Measurements from ENCODE around the gene PTPRM.

Gene PTPRM

GRCh38 chr18:8301427-8302172, 734.5 kb downstream of the PTPRM start:
- no peak for DNase-seq

DNA sequence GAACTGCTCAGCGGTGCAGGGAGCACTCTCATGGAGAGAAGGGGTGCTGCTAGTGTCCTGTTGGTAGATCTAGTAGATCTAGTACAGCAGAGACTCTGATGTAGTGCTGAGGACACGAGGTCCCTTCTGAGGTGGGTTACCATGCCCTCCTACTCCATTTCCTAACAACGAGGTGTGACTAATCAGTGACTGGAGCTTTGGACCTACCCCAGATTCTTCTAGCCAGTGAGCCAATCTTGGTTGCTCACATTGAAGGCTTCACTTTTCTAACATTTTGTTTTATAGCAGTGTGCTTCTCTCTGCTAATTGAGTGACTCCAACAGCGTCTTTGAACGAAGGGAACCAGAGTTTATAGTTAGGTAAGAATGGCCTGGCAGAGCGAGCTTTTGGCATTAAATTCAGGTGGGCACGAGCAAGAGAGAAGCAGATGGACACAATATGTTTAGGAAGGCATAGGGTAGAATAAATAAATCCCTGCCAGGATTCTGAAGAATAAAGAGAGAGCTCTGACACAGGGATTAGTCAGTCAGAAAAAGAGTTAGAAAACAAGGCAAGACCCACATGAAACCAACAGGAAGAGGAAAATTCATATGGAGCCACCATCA, 736.1 kb downstream of the PTPRM start:
- no peak for DNase-seq

DNA sequence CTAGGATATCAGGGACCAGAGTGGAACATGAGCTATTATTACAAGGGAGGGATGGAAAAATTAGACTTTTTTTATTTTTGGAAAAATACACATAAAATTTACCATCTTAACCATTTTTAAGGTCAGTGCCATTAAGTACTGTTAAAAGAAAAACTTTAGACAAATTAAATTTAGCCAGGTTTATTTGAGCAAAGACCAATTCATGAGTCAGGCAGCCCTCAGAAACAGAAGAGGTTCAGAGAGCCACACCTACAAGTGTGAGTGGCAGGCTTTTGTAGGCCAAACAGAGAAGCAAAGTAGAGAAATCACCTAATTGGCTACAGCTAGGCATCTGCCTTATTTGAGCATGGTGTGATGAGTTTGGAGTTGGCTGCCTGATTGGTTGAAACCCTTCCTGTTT, 740.8 kb downstream of the PTPRM start:
- DNase-seq: no peak

GRCh38 chr18:8313043-8313442, 745.9 kb downstream of the PTPRM start:
- DNase-seq: no peak

- no peak for DNase-seq
These were observed 747.0 kb downstream of the PTPRM start for GRCh38 chr18:8314124-8314523.

GRCh38 chr18:8319798-8320489, 752.8 kb downstream of the PTPRM start:
- DNase-seq: no peak

- no peak for DNase-seq
These were observed 755.4 kb downstream of the PTPRM start for GRCh38 chr18:8322486-8322885.

DNA sequence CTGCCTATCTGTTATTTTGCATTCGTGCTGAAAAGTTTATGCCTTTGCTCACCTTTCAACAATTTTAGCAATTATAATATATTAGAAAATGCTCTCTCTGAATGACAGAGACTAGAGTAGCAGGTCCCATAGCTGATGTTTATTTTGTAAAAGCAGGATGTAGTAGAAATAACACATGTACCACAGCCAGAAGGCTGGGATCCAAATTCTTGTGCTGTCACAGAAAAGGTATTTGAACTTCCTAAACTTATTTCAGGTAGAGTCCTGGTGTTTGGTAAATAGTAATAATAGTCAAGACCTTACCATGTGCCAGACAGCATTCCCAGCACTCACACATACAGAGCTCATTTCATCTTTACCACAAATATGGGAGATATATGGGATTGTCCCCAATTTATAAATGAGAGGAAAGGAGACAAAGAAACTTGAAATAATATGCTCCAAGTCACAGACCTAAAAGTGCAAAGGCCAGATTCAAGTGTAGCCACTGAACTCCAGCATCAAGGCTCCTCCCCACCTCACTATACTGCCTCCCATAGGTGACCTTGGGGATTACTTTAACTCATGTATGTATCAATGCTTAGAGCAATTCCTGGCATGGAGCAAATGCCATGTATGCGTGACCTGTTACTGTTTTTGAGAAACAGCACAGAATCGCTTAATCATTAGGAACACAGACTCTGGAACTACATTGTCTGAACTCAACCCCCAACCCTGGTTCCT, 757.4 kb downstream of the PTPRM start:
- DNase-seq: no peak

DNA sequence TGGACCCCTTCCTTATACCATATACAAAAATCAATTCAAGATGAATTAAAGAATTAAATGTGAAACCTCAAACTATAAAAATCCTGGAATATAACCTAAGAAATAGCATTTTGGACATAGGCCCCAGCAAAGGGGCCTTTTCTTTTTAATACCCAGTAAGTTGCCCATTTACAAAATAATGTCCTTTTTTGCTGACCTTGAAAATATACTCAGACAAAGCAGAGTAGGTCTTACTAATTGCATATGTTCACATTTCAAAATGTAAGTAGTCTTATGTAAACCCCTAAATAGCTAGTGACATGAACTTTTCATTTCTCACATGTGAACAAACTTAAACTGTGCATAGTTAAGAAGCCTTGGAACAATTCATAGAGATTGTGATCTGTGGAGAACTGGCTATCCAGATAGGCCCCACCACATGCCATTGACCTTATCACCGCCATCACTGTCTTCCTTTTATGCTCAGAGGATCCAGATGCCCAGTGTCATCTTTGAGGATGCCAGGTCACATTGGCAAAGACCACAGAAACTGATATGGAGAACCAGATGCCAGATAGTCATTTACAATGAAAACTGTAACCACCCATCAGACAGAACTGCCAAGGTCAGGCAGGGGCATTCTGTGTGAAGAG, 759.8 kb downstream of the PTPRM start:
- no peak for DNase-seq

DNA sequence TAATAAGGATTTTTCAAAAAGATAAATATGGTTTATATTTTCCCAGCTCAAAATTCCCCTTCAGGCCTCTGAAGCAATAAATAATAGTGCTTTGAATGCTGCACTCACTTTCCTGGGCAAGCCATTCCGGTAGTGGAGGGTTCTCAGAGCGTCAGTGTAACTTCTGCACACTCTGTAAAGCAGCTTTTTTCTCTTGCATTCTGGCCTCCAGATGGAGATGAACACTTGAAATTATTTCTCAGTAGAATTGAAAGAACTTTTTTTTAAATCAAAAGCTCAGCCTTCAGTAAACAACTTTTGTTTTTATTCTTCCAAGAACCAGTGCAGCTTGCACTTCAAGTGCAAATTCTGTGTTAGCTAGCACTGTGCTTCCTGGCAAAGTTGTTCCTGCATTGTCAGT, 761.0 kb downstream of the PTPRM start:
- no peak for DNase-seq

DNA sequence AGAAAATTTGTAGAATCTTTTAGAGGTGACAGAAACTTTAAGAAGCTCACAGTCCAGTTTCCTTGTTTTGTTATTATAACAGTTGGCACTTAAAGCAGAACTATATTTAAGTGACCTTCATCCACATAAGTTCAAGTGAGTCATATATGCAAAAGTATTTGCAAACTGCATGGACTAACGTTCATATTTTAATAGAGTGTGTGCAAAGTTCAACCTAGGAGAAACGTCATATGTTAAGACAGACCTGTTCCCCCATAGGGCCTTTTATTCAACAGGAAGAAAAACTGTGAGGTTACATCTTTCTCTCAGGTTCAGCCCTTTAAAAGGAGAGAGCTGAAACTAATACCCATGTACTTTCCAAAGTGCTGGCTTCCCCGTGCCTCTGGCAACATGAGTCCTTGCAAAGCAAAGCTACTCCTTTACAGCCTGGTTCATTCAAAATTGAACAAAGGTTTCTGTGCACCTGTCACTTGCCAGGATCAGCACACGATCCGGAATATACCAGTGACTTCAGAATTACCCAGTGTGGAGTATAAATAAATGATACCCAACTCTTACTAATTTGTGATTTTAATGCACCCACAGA, 762.2 kb downstream of the PTPRM start:
- no peak for DNase-seq

GRCh38 chr18:8330575-8330974, 763.5 kb downstream of the PTPRM start:
- DNase-seq: no peak

DNA sequence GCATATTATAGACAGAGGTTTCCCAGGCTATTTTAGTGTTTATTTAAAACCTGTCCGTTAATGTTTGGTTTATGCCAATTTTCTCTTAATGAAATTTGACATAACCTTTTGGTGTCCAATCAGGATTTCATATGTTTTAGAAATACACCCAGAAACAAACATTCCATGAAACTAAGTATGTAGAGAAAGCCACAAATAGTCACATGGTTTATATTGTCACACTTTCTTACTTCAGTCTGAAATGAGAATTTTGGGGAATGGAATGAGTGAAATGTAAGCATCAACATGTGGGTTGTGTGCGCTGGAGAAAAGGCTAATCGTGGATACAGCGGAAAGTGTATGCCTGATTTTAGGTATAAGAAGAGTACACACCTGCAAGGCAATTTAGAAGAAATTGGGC, 765.2 kb downstream of the PTPRM start:
- DNase-seq: no peak

- no peak for DNase-seq
These were observed 766.8 kb downstream of the PTPRM start for GRCh38 chr18:8333961-8334360.

DNA sequence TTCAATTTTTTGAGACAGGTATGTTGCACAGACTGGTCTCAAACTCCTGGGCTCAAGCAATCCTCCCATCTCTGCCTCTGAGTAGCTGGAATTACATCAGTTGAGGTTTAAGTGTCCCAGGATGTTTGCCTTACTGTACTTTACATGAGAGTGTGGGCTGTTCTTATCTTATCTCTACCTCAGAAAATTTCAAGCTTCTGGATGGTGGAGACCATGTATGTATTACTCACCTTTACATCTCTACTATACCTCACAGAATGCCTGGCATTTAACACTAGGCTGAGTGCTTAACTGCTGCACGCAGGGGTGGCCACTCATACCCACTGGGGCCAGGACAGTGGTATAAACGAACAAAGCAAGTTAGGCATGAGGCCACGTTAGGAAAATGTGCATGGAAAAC, 770.1 kb downstream of the PTPRM start:
- no peak for DNase-seq

DNA sequence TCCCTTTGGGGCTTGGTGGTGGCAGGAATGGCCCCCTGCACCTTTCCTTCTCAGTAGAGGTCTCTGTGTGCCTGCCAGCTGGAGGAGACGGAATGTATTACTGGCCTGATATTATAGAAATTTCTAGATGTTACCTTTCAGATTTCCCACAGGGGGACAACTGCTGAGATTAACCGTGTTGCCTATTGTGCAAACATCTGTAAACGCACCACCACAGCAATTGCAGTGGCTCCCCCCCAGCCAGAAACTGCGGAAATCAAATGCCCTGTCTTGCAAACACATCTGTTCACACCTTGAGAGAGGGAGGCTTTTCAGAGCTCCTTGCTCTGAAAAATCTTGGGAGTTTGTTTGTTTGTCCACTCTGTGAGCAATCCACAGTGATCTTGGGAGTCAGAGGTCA, 772.1 kb downstream of the PTPRM start:
- no peak for DNase-seq

DNA sequence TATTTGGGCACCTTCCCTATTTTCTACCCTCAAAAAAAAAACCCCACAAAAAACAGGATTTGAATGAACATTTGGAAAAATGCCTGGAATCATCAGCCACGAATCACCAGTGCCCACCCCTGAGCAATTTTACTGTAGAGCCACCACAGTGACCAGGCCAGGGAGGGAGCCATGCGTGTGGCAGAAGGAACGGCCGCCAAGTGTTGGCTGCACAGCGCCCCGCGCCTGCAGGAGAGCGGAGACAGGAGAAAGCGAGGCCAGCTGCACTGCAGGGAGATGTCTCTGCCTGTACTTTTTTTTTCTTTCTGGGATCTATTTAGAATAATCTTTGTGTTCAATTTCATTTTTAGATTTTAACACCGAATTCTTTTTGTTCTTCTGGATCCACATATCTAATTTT, 772.8 kb downstream of the PTPRM start:
- no peak for DNase-seq

- no peak for DNase-seq
These were observed 774.5 kb downstream of the PTPRM start for GRCh38 chr18:8341481-8342230.

- no peak for DNase-seq
These were observed 781.1 kb downstream of the PTPRM start for GRCh38 chr18:8348051-8348720.

- no peak for DNase-seq
These were observed 782.6 kb downstream of the PTPRM start for GRCh38 chr18:8349608-8350323.

DNA sequence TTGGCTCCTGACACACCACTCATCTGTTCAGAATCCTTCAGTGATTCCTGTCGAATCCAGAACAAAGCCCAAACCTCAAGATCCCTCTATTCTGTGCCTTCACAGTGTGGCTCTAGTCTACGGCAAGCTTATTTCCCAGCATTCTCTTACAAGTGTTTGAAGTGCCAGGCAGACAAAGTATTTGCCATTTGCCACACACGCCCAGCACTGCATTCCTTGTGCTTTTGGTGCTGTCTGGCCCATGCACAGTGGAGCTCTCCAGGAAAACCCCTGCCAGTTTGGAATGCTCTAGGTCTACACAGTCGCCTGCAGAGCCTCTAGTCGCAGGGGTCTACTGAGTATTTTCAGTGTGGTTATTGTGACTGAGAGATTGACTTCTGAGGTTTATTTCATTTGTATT, 783.5 kb downstream of the PTPRM start:
- no peak for DNase-seq
